ENCODE data around the gene HHLA2. TPM values are rescaled to one million over a fixed set of nuclear protein-coding genes. Genes with fewer than 3 reads are reported as not detected.

Gene HHLA2
- total and polyA plus RNA-seq, 2 of the 8 experiments (the other 6 are each of a cell fraction or from before 2014, with no cell fraction given): not detected

DNA sequence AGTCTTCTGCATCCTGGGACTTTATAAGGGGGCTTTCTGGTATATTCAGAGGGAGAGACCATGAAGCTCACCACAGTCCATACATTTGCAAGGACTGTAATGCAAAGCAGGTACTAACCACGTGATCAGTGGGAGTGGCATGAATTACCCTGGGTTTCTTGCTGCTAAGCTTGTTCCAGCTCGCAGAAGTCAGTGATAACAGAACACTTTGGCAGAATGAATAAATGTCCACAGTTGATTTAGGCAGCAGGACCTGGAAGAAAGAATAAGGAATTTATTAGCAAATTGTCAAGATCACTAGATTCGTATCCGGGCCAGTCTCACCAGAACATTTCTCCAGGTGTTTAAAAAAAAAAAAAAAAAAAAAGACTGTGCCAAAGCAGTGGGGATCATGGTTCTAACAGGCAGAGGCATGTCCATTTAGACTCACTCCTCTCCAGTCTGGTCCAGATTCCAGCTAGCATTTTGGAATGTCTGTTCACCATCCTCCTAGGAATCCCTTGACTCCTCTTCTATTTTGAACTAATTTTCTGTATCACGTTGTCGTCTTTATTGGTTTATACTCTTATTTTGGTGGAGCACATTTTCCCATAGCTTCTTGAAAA lies 24.5 kb downstream of the HHLA2 start:
- no peak overlapping the region for H2BK12ac ChIP-seq (ENCODE audit: low read depth, low read length)
- ChIA-PET POLR2A (ENCODE audit: partially characterized antibody) (interaction anchor here (0.8 kb wide), 1 partner anchor 12 kb away, joined by 3 read pairs; no protein-coding TSS in a partner anchor), CTCF (ENCODE audit: partially characterized antibody) (interaction anchor here (0.6 to 1.6 kb wide), 5 partner anchors 12 to 429 kb away, joined by 3 to 5 read pairs (median 3); no protein-coding TSS in a partner anchor)
- no peak overlapping the region for H3K4me3 ChIP-seq (ENCODE audit: extremely low read depth in 1 of 4, insufficient read depth in 2 of 4, low read depth in 3 of 4, low read length in 4 of 4)
- no peak overlapping the region for H3K14ac ChIP-seq (ENCODE audit: insufficient read length)
- no peaks in the 10 kb centered on the region for H3K9me3 ChIP-seq (ENCODE audit: insufficient read depth in 2 of 2, low read depth in 1 of 2, low read length in 1 of 2)
- H3K18ac ChIP-seq (ENCODE audit: extremely low read depth, low read length): no peak overlapping the region
- H3K36me3 ChIP-seq (ENCODE audit: control insufficient read depth in 2 of 4, insufficient read depth in 4 of 4, low read length in 3 of 4): no peaks in the 10 kb centered on the region
- no peak overlapping the region for H2BK120ac ChIP-seq (replicated peaks; ENCODE audit: low read depth, low read length)
- no peak overlapping the region for H3K23ac ChIP-seq (ENCODE audit: insufficient read length)
- no peak overlapping the region for H2BK5ac ChIP-seq (ENCODE audit: low read depth, low read length)
- H3K4ac ChIP-seq (replicated peaks; ENCODE audit: insufficient read length, low read depth, low read length): no peak overlapping the region
- DNase-seq (ENCODE audit: low read depth in 1 of 2, low spot score in 2 of 2) (no peak), FAIRE-seq (no peak)
- H2BK15ac ChIP-seq (ENCODE audit: low read length): no peak overlapping the region
- no peak overlapping the region for H3K56ac ChIP-seq (replicated peaks; ENCODE audit: insufficient read length, low read depth, low read length)
- H3K9ac ChIP-seq (replicated peaks in 1 of 4; ENCODE audit: extremely low read depth in 1 of 4, low read depth in 3 of 4, low read length in 3 of 4): no peak overlapping the region
- H4K91ac ChIP-seq (replicated peaks; ENCODE audit: insufficient read length, low read length): no peak overlapping the region
- no peak overlapping the region for H4K5ac ChIP-seq (ENCODE audit: insufficient read length, low read depth, low read length)
- H2AK5ac ChIP-seq (ENCODE audit: low read depth, low read length): no peak overlapping the region
- no peak overlapping the region for H2BK20ac ChIP-seq (ENCODE audit: low read length)
- H3K4me1 ChIP-seq (replicated peaks in 1 of 4; ENCODE audit: control insufficient read depth in 3 of 4, insufficient read depth in 4 of 4, low read length in 3 of 4): peaks cover 0 to 4% (median 1%) of the 10 kb centered on the region in 4 experiments; a peak in 2 of 7 replicates
- H3K79me1 ChIP-seq (ENCODE audit: low read depth, low read length): no peaks in the 10 kb centered on the region
- H2AFZ ChIP-seq (ENCODE audit: low read length): no peak overlapping the region
- WGBS, 2 experiments (ENCODE audit: extremely low coverage in 1 of 2, insufficient coverage in 1 of 2, insufficient read length in 1 of 2, insufficient replicate concordance in 2 of 2, low coverage in 1 of 2, low lambda C conversion rate in 2 of 2, missing lambda C conversion rate in 1 of 2): 87% methylated on average over 6 of the region's 6 CpGs; no CpG with 5 or more reads in 1 of the 2 experiments
- H4K8ac ChIP-seq (ENCODE audit: extremely low read depth, insufficient read depth, low read length): no peak overlapping the region
- H3K27ac ChIP-seq (ENCODE audit: low read depth, low read length): no peak overlapping the region
- no peaks in the 10 kb centered on the region for H3K23me2 ChIP-seq (ENCODE audit: low read depth, low read length)
- no peaks in the 10 kb centered on the region for H3K79me2 ChIP-seq (ENCODE audit: control insufficient read depth in 1 of 2, insufficient read depth in 2 of 2, low read length in 2 of 2)
- TF ChIP-seq NANOG (IDR thresholded peaks at IDR 0.05; ENCODE audit: insufficient read depth, low read depth, low read length, poor library complexity, severe bottlenecking) (no peak), TBP (IDR thresholded peaks at IDR 0.05; ENCODE audit: low read depth, low read length) (no peak), JUN (IDR thresholded peaks at IDR 0.05; ENCODE audit: low read depth, low read length) (no peak), MAFK (IDR thresholded peaks at IDR 0.05; ENCODE audit: low read depth, low read length) (no peak), E2F6 (IDR thresholded peaks at IDR 0.05) (no peak), EZH2 (IDR thresholded peaks at IDR 0.05; ENCODE audit: low read depth, low read length, severe bottlenecking) (no peak), FOSL1 (IDR thresholded peaks at IDR 0.05; ENCODE audit: insufficient read depth, low read depth, low read length) (no peak), KDM1A (IDR thresholded peaks at IDR 0.05; ENCODE audit: borderline replicate concordance, low read length) (no peak), ZNF274 (IDR thresholded peaks at IDR 0.05; ENCODE audit: borderline replicate concordance, extremely low read depth, low read length) (no peak), BRCA1 (IDR thresholded peaks at IDR 0.05; ENCODE audit: low read depth, low read length) (no peak), JUND (IDR thresholded peaks at IDR 0.05; ENCODE audit: low read length) (no peak), RBBP5 (IDR thresholded peaks at IDR 0.05; ENCODE audit: borderline replicate concordance, low read depth, low read length) (no peak), TAF1 (IDR thresholded peaks at IDR 0.05; ENCODE audit: low read depth, low read length) (no peak)
- H3K27me3 ChIP-seq (replicated peaks in 1 of 4; ENCODE audit: control insufficient read depth in 3 of 4, extremely low read depth in 1 of 4, insufficient read depth in 3 of 4, low read length in 3 of 4): no peaks in the 10 kb centered on the region
- no peaks in the 10 kb centered on the region for H4K20me1 ChIP-seq (replicated peaks in 1 of 2; ENCODE audit: control insufficient read depth in 1 of 2, insufficient read depth in 2 of 2, low read length in 2 of 2)
- no peak overlapping the region; a peak in 1 of 4 replicates for H3K4me2 ChIP-seq (ENCODE audit: insufficient read depth in 1 of 2, low read depth in 2 of 2, low read length in 2 of 2)
